DMS114 treated with DMSO at 0.1 percent for 48 hours (cell line): ENCODE data around the gene MUC2.
"Not testable (repeated sequence)": the region's sequence is repeated elsewhere in the genome, so short reads cannot be mapped to it uniquely, and the experiment has no call there.

Experiments used
- DNase-seq: peaks from one replicate; lab custom pipeline; 2025; ENCODE audit not compliant: unreplicated experiment; lab: John Stamatoyannopoulos, UW

MUC2 gene

DNA sequence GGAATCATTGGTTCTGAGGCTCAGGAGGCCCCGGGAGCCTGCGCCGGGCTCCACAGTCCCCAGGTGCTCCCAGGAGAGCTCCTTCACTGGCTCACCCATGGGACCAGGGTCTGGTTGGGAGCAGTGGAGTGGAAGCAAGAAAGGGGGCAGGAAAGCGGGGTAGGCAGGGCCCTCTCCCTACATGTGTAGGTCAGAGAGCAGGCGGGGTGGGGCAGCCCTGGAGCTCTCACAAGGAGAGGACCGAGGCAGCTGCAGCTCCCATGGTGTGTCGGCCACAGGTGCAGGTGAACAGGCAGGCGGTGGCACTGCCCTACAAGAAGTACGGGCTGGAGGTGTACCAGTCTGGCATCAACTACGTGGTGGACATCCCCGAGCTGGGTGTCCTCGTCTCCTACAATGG lies 28.3 kb downstream of the MUC2 start:
- DNase-seq, result no peak

DNA sequence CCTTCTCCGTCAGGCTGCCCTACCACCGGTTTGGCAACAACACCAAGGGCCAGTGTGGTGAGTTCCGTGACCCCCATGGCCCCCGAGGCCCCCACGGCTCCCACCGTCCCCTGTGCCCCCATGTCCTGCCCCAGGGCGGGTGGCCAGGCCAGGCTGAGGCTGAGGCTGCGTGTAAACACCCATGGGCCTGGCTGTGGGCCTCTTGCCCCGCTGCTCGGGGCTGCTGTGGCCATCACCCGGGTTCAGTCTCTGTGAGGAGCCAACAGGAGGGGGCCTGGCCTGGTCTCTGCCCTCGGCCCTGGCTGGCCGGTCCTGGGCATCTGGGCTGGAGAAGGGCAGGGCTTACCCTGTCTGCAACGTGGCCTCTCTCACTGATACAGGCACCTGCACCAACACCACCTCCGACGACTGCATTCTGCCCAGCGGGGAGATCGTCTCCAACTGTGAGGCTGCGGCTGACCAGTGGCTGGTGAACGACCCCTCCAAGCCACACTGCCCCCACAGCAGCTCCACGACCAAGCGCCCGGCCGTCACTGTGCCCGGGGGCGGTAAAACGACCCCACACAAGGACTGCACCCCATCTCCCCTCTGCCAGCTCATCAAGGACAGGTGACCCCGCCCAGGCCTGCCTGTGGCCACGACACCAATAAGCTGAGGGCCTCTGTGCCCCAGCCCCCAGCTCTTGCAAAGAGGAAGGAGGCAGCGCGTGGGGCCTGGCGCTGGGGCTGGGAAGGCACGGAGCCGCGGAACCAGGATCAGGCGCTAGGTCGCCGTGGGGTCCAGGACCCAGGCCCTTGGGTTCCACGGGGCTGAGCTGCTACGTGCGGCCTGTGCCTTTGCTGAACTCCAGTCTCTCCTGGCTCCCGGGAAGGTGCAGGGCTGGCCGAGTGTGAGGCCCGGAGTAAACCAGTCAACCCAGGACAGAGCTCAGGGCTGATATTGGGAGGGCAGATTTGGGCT lies 29.0 kb downstream of the MUC2 start:
- DNase-seq, result no peak

GRCh38 chr11:1104411-1105182 lies 29.9 kb downstream of the MUC2 start:
- no peak for DNase-seq

GRCh38 chr11:1105183-1105565 lies 30.5 kb downstream of the MUC2 start:
- no peak for DNase-seq

DNA sequence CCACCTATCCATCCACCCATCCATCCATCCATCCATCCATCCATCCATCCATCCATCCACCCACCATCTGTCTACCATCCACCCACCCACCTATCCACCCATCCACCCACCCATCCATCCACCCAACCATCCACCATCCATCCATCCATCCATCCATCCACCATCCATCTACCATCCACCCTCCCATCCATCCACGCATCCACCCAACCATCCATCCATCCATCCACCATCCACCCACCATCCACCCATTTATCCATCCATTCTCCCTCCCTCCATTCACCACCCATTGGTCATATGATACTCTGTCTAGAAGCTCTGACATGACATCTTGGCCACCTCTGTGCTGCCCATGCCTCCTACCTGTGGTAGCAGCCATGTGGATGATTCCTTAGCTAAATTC lies 31.7 kb downstream of the MUC2 start:
- no peak for DNase-seq

DNA sequence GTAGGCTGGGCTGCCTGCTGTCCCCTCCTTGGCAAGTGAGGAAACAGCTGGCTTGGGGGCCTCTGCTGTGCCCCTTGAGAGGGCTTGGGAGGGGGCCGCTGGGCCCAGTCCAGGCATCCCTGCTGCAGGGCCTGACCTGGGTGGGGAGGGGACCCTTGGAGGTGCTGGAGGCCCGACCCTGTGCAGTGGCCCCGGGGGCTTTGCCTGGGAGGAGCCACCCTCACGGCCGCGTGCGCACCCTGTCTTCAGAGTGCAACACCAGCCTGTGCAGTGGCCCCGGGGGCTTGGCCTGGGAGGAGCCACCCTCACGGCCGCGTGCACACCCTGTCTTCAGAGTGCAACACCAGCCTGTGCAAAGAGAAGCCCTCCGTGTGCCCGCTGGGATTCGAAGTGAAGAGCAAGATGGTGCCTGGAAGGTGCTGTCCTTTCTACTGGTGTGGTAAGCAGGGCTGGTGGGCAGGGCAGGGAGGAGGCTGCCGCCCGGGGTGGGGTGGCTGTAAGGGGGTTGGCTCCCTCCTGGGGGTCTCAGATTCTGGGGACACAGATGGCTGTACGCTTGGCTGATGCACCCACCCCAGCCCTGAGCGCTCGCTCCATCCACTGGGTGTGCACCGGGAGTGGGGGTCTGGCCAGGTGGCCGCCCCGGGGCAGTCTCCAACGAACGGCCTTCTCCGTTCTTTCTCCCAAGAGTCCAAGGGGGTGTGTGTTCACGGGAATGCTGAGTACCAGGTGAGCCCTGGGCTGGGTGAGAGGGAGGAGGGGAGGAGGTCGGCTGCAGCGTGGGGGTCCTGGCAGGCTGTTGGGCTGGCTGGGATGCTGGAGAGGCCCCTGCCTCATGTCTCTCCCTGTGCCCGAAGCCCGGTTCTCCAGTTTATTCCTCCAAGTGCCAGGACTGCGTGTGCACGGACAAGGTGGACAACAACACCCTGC lies 32.9 kb downstream of the MUC2 start:
- no peak for DNase-seq

- DNase-seq, result no peak
These were observed 33.7 kb downstream of the MUC2 start for GRCh38 chr11:1108246-1108900.

- DNase-seq, result no peak
These were observed 34.6 kb downstream of the MUC2 start for GRCh38 chr11:1109101-1109917.

DNA sequence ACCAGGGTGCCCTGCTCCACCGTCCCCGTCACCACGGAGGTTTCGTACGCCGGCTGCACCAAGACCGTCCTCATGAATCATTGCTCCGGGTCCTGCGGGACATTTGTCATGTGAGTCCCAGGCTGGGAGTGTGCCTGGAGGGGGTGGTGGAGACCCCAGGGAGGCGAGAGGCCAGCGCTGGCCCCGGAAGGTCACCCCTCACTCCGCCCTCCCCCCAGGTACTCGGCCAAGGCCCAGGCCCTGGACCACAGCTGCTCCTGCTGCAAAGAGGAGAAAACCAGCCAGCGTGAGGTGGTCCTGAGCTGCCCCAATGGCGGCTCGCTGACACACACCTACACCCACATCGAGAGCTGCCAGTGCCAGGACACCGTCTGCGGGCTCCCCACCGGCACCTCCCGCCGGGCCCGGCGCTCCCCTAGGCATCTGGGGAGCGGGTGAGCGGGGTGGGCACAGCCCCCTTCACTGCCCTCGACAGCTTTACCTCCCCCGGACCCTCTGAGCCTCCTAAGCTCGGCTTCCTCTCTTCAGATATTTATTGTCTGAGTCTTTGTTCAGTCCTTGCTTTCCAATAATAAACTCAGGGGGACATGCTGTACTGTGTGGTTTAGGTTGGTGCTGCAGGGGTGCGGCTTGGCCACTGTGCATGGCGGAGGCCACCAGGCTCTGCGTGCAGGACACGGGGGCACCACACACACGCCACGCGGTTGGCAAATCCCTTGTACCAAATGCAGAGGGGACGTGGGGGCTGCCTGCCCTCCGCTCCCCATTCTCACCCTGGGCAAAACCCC lies 35.4 kb downstream of the MUC2 start:
- no peak for DNase-seq

GRCh38 chr11:1111545-1112212 lies 37.0 kb downstream of the MUC2 start:
- no peak for DNase-seq

- DNase-seq, result no peak
These were observed 37.9 kb downstream of the MUC2 start for GRCh38 chr11:1112351-1113191.

DNA sequence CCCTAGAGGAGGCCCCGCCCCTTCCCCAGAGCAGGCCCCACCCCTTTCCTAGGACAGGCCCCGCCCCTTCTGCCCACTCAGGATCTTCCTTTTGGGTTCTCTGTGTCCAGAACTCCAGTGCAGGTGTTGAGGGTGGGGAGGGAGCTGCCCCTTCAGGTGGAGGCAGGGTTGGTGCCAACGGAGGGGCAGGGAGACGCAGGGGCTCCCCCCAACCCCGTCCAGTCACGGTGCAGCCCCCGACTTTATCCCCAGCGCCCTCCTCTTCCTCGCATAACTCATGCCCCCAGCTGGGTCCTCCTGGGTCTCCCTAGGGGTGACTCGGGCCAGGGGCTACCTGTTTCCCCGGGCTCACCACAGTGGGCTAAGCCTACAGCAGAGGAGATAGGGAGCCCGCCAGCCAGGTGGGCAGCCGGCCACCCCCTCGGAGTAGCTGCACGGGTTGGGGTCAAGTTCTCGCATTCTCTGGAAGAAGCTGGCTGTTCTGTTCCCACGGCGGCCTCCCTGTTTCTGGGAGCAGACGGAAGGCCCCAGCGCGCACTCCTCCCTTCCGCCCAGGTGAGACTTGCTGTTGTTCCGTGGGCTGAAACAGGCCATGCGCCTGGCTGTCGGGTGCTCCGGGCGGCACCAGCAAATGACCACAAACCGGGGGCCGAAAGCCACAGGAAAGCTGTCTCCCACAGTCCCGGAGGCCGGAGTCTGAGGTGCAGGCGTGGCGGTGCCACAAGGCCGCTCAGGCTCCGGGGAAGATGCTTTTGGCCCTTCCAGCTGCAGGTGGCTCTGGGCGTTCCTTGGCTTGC lies 38.9 kb downstream of the MUC2 start:
- DNase-seq, result no peak

DNA sequence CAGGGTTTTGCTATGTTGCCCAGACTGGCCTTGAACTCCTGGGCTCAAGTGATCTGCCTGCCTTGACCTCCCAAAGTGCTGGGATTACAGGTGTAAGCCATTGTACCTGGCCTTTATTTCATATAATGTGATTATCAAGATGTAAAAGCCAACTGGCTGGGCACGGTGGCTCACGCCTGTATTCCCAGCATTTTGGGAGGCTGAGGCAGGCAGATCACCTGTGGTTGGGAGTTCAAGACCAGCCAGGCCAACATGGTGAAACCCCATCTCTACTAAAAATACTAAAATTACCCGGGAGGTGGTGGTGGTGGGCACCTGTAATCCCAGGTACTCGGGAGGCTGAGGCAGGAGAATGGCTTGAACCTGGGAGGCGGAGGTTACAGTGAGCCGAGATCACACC lies 40.6 kb downstream of the MUC2 start:
- not testable (repeated sequence) for DNase-seq

DNA sequence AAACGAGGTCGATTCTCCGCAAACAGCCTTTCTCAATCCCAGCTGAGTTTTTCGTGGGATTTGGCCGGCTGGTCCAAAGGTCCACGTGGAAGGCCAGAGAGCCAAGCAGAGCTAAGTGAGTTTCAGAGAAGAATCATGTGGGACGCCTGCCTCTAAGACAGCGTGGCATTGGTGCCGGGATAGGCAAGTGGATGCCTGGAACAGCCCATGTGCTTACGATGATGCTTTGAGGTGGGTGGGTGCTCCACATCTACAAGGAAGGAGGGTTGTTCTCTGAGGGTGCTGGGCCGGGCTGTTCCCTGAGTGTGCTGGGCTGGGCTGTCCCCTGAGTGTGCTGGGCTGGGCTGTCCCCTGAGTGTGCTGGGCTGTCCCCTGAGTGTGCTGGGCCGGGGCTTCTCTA lies 41.4 kb downstream of the MUC2 start:
- DNase-seq, result no peak

GRCh38 chr11:1116666-1117390 lies 42.2 kb downstream of the MUC2 start:
- DNase-seq, result no peak

DNA sequence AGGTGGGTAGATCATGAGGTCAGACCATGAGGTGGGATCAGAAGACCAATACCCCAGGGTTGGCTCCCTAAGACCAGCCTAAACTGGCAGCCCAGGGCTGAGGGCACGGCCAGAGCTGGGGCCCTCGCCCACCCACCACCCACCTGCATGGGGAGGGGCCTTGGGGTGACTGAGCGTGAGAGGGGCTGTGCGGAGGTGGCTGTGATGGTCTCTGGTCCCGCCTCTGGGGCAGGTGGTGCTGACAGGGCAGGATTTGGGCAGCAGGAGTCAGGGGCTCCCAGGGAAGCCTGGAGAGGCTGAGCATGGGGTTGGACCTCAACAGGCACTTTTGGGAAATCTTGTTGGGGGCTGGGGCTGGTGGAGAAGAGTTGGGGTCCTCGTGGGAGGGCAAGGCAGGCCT lies 43.3 kb downstream of the MUC2 start:
- DNase-seq, result no peak
